Endothelial cell of umbilical vein (primary cell): ENCODE results near the gene UNC5A.

Experiments used
- JUN ChIP-seq: IDR thresholded peaks from 2 replicates; pipeline ENCODE4 v1.6.1; 2011; ENCODE audit warnings: borderline replicate concordance, low read depth; ENCODE audit not compliant: insufficient read length, insufficient read depth
- POLR2A ChIP-seq: IDR thresholded peaks from 2 replicates; pipeline ENCODE4 v1.6.1; 2012; ENCODE audit warnings: low read depth, mild to moderate bottlenecking, control low read depth, low read length
- POLR2AphosphoS5 ChIP-seq: IDR thresholded peaks from 2 replicates; pipeline ENCODE4 v1.6.1; 2012; ENCODE audit warnings: low read depth, mild to moderate bottlenecking, control low read depth, low read length, moderate library complexity; ENCODE audit not compliant: insufficient read depth

- TF ChIP-seq POLR2A (no peak), POLR2AphosphoS5 (no peak), JUN (no peak)
Observed at GRCh38 chr5:176802116-176802784, 8.1 kb upstream of the UNC5A start.
